PC-9 (cell line): ENCODE data around the gene IRX4. TPM values are rescaled to one million over a fixed set of nuclear protein-coding genes. Genes with fewer than 3 reads are reported as not detected.

ENCODE experiments used
- BruUV-seq: library from RNA; stranded (reverse); fragments of 400-500 nt; replicated peaks from 2 replicates; lab custom pipeline; 2021; lab: Mats Ljungman, UMichigan
- CTCF ChIA-PET: fragments of 300-600 bp; sonication (Branson Sonifier 250); formaldehyde crosslinking; loops from one replicate; lab custom pipeline; 2022; ENCODE audit warnings: antibody characterized with exemption; lab: Charles Lee
- POLR2A ChIA-PET: fragments of 300-600 bp; sonication (Branson Sonifier 250); formaldehyde crosslinking; loops from one replicate; lab custom pipeline; 2022; ENCODE audit warnings: antibody characterized with exemption; ENCODE audit not compliant: unreplicated experiment; lab: Charles Lee
- DNase-seq, 2 experiments: peaks; one replicate each; pipeline versions ENCODE4 v3.0.0 to v3.0.0-alpha.2; 2015 to 2022; ENCODE audit warnings: mixed read lengths in 1 of 2
- H2AFZ ChIP-seq: fragments of 200-600 bp; sonication (generic); 2 replicates; pipeline ENCODE4 v1.8.1; 2017; ENCODE audit warnings: antibody characterized with exemption
- H3F3A ChIP-seq: fragments of 200-600 bp; sonication (generic); 2 replicates; pipeline ENCODE4 v1.8.1; 2017; ENCODE audit warnings: antibody characterized with exemption, mild to moderate bottlenecking, low read depth; ENCODE audit not compliant: insufficient read depth
- H3K27ac ChIP-seq: fragments of 200-600 bp; sonication (generic); 2 replicates; pipeline ENCODE4 v1.6.1; 2016; ENCODE audit warnings: mixed run types
- H3K27me3 ChIP-seq: fragments of 200-600 bp; sonication (generic); 2 replicates; pipeline ENCODE4 v1.6.1; 2016; ENCODE audit warnings: low read depth, mixed run types; ENCODE audit not compliant: insufficient read depth
- H3K36me3 ChIP-seq: fragments of 200-600 bp; sonication (generic); 2 replicates; pipeline ENCODE4 v1.6.1; 2016; ENCODE audit warnings: low read depth, mixed run types
- H3K4me1 ChIP-seq: fragments of 200-600 bp; sonication (generic); replicated peaks from 2 replicates; pipeline ENCODE4 v1.6.1; 2016; ENCODE audit warnings: mixed run types; ENCODE audit not compliant: insufficient read depth
- H3K4me2 ChIP-seq: fragments of 200-600 bp; sonication (generic); 2 replicates; pipeline ENCODE4 v1.6.1; 2017; ENCODE audit warnings: mixed run types
- H3K4me3 ChIP-seq: fragments of 200-600 bp; sonication (generic); 2 replicates; pipeline ENCODE4 v1.6.1; 2016; ENCODE audit warnings: mixed run types
- H3K79me2 ChIP-seq: fragments of 200-600 bp; sonication (generic); 2 replicates; pipeline ENCODE4 v1.6.1; 2017; ENCODE audit warnings: low read depth, mixed run types
- H3K9me2 ChIP-seq: fragments of 200-600 bp; sonication (generic); 2 replicates; pipeline ENCODE4 v1.8.1; 2017; ENCODE audit warnings: mild to moderate bottlenecking; ENCODE audit not compliant: insufficient read depth
- H3K9me3 ChIP-seq: fragments of 200-600 bp; sonication (generic); 2 replicates; pipeline ENCODE4 v1.8.1; 2016; ENCODE audit warnings: low read depth; ENCODE audit not compliant: insufficient read depth
- H4K20me1 ChIP-seq: fragments of 200-600 bp; sonication (generic); 2 replicates; pipeline ENCODE4 v1.8.1; 2017; ENCODE audit not compliant: insufficient read depth
- EZH2 ChIP-seq: fragments of 200-600 bp; sonication (generic); IDR thresholded peaks from 2 replicates; pipeline ENCODE4 v1.8.0; 2017; ENCODE audit warnings: antibody characterized with exemption, low read depth
- intact Hi-C: fragments of 100-400 bp; cut with micrococcal nuclease; formaldehyde crosslinking; loops from one replicate; pipeline ENCODE4 v1.10.0; 2022; ENCODE audit not compliant: unreplicated experiment
- total RNA-seq: library from RNA; stranded (reverse); gene quantifications from 2 replicates; pipeline ENCODE4 v1.2.3, GENCODE V29; 2021
- TF ChIP-seq, protein P1 (sequence below): fragments of 200-600 bp; sonication (generic); conservative IDR thresholded peaks from 2 replicates; pipeline ENCODE4 v1.6.1; 2017; ENCODE audit warnings: mixed run types, antibody characterized with exemption, mild to moderate bottlenecking, moderate library complexity

The IRX4 gene
- total RNA-seq, 1 experiment from 2014 or later: not detected

- Histone ChIP-seq H2AFZ (no peak overlapping the region), H3F3A (no peaks in the 10 kb centered on the region), H3K9me2 (no peaks in the 10 kb centered on the region), H3K27me3 (peaks cover 44% of the 10 kb centered on the region), H3K4me3 (no peak overlapping the region), H3K9me3 (no peaks in the 10 kb centered on the region), H3K79me2 (no peaks in the 10 kb centered on the region), H4K20me1 (no peaks in the 10 kb centered on the region), H3K4me2 (no peak overlapping the region), H3K4me1 (no peaks in the 10 kb centered on the region), H3K36me3 (no peaks in the 10 kb centered on the region), H3K27ac (no peak overlapping the region)
- intact Hi-C loops: no loop called here
- TF ChIP-seq, protein P1, sequence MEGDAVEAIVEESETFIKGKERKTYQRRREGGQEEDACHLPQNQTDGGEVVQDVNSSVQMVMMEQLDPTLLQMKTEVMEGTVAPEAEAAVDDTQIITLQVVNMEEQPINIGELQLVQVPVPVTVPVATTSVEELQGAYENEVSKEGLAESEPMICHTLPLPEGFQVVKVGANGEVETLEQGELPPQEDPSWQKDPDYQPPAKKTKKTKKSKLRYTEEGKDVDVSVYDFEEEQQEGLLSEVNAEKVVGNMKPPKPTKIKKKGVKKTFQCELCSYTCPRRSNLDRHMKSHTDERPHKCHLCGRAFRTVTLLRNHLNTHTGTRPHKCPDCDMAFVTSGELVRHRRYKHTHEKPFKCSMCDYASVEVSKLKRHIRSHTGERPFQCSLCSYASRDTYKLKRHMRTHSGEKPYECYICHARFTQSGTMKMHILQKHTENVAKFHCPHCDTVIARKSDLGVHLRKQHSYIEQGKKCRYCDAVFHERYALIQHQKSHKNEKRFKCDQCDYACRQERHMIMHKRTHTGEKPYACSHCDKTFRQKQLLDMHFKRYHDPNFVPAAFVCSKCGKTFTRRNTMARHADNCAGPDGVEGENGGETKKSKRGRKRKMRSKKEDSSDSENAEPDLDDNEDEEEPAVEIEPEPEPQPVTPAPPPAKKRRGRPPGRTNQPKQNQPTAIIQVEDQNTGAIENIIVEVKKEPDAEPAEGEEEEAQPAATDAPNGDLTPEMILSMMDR: no peak
- TF ChIP-seq EZH2: no peak
- POLR2A ChIA-PET: no interaction called here
- DNase-seq: no peak
- CTCF ChIA-PET: no interaction called here
- BruUV-seq: no TSS peak
Observed at GRCh38 chr5:1876660-1877064, 6.1 kb downstream of the IRX4 start.

DNA sequence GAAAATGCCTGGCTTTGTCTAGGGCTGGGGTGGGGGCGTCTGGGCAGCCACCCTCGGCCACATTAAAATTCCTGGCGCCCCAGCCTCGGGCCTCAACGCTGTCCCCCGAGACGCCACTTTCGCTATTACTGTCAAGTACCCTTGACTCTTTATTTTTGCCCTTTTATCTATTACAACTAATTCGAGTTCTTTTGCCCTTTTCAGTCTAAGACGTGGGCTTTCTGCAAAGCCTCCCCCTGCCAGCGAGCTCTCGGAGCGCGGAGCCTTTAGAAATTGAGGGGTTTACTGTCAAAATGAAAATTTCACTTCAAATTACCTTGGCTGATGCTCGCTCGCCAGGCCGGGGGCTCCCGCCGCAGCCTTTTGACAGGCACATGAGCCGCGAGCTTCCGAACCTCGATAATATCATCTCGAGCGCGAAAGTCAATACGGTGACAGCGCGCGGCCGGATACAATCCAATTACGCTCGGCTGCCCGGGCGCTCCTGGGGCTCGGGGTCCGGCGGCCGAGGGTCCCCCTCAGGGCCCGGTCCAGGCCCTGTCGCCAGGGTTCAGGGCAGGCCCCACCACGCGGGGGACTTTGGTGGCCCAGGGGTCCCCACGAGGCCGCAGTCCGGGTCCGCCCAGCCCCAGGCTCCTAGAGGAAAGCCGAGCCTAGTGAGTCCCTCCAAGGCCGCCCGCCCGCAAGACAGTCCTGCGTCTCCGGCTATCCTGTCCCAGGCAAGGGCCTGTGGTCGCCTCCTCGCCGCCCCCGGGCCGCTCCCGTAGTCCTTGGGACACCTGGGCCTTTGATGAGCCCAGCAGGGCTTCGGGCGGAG is 6.7 kb downstream of the IRX4 start:
- Histone ChIP-seq H3K9me3 (no peaks in the 10 kb centered on the region), H3K4me2 (no peak overlapping the region), H3F3A (no peaks in the 10 kb centered on the region), H3K79me2 (no peaks in the 10 kb centered on the region), H3K27ac (no peak overlapping the region), H2AFZ (no peak overlapping the region), H3K4me3 (no peak overlapping the region), H3K27me3 (peaks cover 50% of the 10 kb centered on the region), H3K36me3 (no peaks in the 10 kb centered on the region), H3K4me1 (no peaks in the 10 kb centered on the region), H4K20me1 (no peaks in the 10 kb centered on the region), H3K9me2 (no peaks in the 10 kb centered on the region)
- POLR2A ChIA-PET: no interaction called here
- DNase-seq: no peak
- CTCF ChIA-PET: no interaction called here
- no TSS peak for BruUV-seq
- intact Hi-C loops: no loop called here
- no peak for TF ChIP-seq EZH2
- TF ChIP-seq, protein P1: no peak

GRCh38 chr5:1875281-1875842 is 7.4 kb downstream of the IRX4 start:
- Histone ChIP-seq H3K36me3 (no peaks in the 10 kb centered on the region), H3K4me1 (no peaks in the 10 kb centered on the region), H3K9me2 (no peaks in the 10 kb centered on the region), H3K27ac (no peak overlapping the region), H3K79me2 (no peaks in the 10 kb centered on the region), H3K27me3 (peaks cover 51% of the 10 kb centered on the region), H3K4me2 (no peak overlapping the region), H3K9me3 (no peaks in the 10 kb centered on the region), H4K20me1 (no peaks in the 10 kb centered on the region), H3K4me3 (no peak overlapping the region), H3F3A (no peaks in the 10 kb centered on the region), H2AFZ (no peak overlapping the region)
- ChIA-PET CTCF (no interaction called here), POLR2A (no interaction called here)
- TF ChIP-seq, protein P1: no peak
- TF ChIP-seq EZH2: no peak
- DNase-seq: no peak
- BruUV-seq: no TSS peak
- intact Hi-C loops: no loop called here
